Bronchus fibroblast of lung (primary cell): ENCODE measurements around the gene PLAC8L1. TPM values are rescaled to one million over a fixed set of nuclear protein-coding genes. Genes with fewer than 3 reads are reported as not detected.

Source experiments
- total RNA-seq: library from RNA; depleted of rRNA; stranded (reverse); fragments of >200 nt; gene quantifications from 2 replicates; pipeline ENCODE4 v1.2.3, GENCODE V29; 2015

The PLAC8L1 gene
- not detected in 2 replicates for total RNA-seq

GRCh38 chr5:146105477-146105876, at the start of gene PLAC8L1:
Gene PLAC8L1, minus strand, starts transcription at chr5:146105577. Its CDS starts 1,266 bp downstream, at chr5:146104311.

Other genes starting within 250 kb of the PLAC8L1 start
- gene GRXCR2, start 232.6 kb downstream of the PLAC8L1 start, total RNA-seq = not detected in 2 replicates
- 1.0 and 1.5 TPM in 2 replicates for gene SH3RF2, start 169.0 kb downstream of the PLAC8L1 start, total RNA-seq
- 67.2 and 67.6 TPM in 2 replicates for gene LARS1, start 77.1 kb upstream of the PLAC8L1 start, total RNA-seq
- 10.0 and 11.9 TPM in 2 replicates for gene RBM27, start 98.0 kb upstream of the PLAC8L1 start, total RNA-seq
- gene POU4F3, start 233.3 kb upstream of the PLAC8L1 start, total RNA-seq = 0.15 TPM in 1 of 2 replicates, not detected in the other